Astrocyte of the spinal cord (primary cell): ENCODE results near the gene PCBD1.

ENCODE experiments used
- DNase-seq: peaks from one replicate; pipeline ENCODE4 v3.0.0; 2011; ENCODE audit warnings: low read depth, low spot score
- H3K4me3 ChIP-seq: 2 replicates; pipeline ENCODE4 v1.5.1; 2011; ENCODE audit warnings: low read depth, mild to moderate bottlenecking, low read length, moderate library complexity
- in situ Hi-C: cut with HindIII; loops from 2 replicates; pipeline ENCODE4 v1.10.0; 2017; ENCODE audit warnings: low sequenced_read_pairs
- TF ChIP-seq, protein P1 (sequence below): IDR thresholded peaks from 2 replicates; pipeline ENCODE4 v1.5.1; 2012; ENCODE audit warnings: low read depth, mild to moderate bottlenecking, low read length, inconsistent platforms

PCBD1 gene

DNA sequence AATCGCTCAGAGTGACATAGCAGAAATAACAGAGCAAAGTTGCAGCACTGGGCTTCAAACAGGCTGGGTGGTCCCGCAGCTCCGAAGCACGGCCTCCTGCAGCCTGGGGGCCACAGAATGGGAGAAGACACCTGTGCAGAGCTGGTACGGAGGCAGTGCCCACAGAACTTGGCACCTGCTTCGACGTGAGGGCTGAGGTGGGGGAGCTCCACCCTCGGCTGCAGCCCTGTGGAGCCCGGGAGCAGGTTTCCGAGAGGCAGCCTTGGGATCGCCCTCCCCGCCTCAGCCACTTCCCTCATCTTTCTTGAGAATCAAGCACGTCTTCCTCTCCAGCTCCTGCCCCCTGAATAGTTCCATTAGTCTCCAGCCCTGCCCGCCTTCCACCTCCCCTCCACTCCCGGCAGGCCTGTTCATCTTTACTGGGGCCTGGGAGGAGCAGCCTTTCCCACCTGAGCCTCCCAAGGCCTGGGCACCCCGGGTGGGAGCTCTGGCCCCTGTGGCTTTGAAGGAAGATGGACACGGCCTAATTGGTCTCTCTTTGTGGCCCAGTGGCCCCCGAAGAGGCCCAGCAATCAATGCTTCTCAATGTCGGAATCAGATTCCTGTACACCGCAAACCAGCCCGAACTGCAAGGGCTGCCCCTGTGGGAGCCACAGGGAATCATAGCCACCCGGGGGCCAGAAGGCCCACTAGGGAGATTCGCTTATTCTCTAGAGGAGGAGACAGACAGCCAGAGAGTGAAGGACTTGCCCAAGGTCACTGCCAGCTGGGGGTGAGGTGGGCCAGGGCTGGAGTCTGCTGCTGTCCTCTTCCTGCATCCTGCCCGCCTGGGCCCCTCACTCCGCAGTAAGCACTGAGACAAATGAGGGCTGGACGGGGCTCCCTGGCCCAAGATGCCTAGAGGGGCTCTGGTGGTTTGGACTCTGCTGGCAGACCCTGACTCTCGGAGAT lies 17.0 kb upstream of the PCBD1 start:
- in situ Hi-C loops: no loop called here
- no peak overlapping the region for H3K4me3 ChIP-seq
- TF ChIP-seq, protein P1, sequence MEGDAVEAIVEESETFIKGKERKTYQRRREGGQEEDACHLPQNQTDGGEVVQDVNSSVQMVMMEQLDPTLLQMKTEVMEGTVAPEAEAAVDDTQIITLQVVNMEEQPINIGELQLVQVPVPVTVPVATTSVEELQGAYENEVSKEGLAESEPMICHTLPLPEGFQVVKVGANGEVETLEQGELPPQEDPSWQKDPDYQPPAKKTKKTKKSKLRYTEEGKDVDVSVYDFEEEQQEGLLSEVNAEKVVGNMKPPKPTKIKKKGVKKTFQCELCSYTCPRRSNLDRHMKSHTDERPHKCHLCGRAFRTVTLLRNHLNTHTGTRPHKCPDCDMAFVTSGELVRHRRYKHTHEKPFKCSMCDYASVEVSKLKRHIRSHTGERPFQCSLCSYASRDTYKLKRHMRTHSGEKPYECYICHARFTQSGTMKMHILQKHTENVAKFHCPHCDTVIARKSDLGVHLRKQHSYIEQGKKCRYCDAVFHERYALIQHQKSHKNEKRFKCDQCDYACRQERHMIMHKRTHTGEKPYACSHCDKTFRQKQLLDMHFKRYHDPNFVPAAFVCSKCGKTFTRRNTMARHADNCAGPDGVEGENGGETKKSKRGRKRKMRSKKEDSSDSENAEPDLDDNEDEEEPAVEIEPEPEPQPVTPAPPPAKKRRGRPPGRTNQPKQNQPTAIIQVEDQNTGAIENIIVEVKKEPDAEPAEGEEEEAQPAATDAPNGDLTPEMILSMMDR: no peak
- DNase-seq: no peak

DNA sequence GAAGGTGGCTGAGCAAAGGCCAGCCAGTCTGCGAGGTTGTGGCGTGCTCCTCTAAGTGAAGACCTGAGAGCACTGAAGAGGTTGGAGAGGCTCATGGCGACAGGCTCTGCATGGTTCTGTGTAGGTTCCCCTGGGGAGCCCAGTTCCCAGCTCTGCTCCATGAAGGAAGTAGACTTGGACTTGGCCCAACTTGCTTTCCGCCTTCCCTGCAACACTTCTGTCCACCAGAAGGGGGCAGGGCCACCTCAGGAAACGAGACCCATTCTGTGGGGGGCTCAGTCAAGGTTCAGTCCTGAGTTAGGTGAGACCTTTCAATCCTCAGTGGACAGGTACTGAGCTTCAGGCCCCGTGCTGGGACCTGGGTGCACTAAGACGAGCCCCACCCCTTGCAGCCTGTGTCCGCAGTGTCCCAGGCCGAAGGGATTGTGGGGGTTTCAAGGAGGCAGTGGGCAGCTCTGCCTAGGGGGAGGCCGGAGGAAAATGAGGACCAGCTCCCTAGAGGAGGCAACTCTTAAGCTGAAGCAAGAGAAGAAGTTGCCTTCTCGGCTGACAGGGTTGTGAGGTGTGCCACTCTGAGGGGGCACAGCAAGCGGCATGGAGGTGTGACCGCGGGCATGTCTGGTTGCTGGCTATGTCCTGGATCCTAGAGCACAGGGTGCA lies 15.0 kb upstream of the PCBD1 start:
- in situ Hi-C loops: no loop called here
- peak; percentile 50 for DNase-seq
- TF ChIP-seq, protein P1: peak; percentile 91
- H3K4me3 ChIP-seq: no peak overlapping the region

DNA sequence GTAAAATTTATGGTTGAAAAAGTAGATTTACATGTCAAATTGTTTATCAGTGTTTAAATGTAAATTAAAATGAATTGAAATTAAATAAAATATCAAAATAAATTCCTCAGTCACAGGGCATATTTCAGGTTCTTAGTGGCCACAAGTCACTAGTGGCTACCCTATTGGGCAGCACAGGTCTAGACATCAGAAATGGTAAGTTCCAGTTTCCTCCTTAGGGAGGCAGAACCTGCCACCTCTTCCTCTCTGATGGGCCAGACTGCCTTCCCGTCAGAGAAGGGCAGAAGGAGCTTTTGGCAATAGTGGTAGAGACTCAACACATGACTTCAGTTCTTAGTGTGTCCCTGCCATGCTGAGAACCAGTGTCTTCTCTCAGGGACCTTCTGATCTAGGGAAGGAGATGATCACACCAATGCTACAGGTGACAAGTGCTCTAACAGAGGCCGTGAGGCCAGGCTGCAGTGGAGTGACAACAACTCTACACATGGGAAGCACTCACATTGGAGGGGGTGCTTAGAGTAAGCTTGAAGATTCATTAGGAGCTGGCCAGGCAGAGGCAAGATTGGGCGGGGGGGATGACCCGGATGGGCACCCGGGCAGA lies 14.4 kb upstream of the PCBD1 start:
- in situ Hi-C loops: no loop called here
- TF ChIP-seq, protein P1: no peak
- no peak for DNase-seq
- no peak overlapping the region for H3K4me3 ChIP-seq

DNA sequence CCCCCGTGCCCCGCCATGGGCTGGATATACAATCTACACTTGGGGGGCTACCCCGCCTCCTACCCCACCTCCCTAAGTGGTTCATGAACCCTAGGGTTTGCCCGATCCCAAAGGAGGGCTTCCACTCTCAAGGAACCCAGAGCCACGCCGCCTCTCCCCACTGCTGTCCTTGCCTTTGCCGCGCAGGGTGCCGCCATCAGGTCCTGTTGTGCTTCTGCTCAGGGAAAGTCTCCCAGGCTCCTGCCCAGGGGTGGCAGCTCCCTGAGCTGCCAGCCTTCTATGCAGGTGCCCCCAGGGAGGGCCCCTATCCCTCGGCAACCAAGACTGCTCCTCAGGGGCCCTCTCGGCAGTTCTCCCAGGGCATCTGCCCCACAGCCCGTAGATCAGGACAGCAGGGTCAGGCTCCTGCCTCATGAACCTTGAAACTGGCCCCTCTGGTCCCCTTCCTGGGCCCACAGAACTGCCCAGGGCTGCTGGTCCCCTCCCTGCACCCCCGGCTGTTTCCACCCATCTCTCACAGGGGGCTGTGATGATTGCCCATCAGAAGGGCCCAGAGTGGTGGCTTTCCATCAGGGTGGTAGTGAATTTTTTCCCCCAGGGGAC lies 13.0 kb upstream of the PCBD1 start:
- TF ChIP-seq, protein P1: no peak
- no peak overlapping the region for H3K4me3 ChIP-seq
- in situ Hi-C loops: no loop called here
- no peak for DNase-seq

DNA sequence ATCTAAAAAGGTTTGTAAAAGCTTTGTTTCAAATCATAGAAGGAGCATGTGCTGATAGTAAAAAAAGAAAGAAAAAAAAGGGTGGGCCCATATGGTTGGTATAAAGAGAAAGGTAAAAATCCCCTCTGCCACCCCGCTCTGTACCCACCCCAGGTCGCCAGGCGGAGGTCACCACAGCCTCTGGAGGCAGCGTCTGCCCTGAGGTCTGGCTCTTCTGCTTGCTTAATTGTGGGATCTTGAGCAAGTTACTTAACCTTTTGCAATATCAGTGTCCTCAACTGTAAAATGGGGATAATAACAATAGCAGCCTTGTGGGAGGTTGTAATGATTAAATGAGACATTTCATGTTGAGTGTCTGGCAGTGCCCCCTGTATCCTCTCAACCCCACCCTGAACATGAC lies 10.7 kb upstream of the PCBD1 start:
- TF ChIP-seq, protein P1: no peak
- DNase-seq: no peak
- H3K4me3 ChIP-seq: no peak overlapping the region
- in situ Hi-C loops: no loop called here

DNA sequence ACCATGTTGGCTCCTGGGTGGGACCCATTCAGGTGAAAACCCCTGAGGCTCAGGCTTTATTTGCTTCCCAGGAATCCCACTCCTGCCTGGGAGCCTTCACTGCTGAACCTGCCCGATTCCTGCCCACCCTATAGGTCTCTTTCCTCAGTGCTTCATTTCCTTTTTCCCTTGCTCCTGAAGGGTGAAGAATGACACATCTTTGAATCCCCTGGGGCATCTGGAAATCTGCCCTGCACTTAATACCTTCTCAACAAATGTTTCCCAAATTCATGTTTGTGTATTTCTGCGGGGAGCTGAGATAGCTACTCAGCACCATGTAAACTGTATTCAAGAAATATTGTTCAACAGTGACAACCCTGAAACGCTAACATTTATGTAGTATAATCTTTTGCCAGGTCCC lies 10.3 kb upstream of the PCBD1 start:
- H3K4me3 ChIP-seq: no peak overlapping the region
- TF ChIP-seq, protein P1: no peak
- DNase-seq: no peak
- in situ Hi-C loops: no loop called here
